Ascending aorta (tissue), 2 donors: ENCODE results near the gene FABP3. TPM values are rescaled to one million over a fixed set of nuclear protein-coding genes. Genes with fewer than 3 reads are reported as not detected.
A peak's percentile ranks its signal among the peaks of the same experiment; 100 is the strongest.

Experiments used
- DNase-seq, 2 donors: peaks; one replicate each; pipeline ENCODE4 v3.0.0-alpha.2; 2019; ENCODE audit warnings: low spot score in 2 of 2
- H3K27ac ChIP-seq, 2 donors: fragments of 200-600 bp; sonication (generic); one replicate each; pipeline ENCODE4 v1.5.1; 2016 to 2017; ENCODE audit warnings: mild to moderate bottlenecking in 1 of 2
- H3K27me3 ChIP-seq: fragments of 200-600 bp; sonication (generic); one replicate; pipeline ENCODE4 v1.5.1; 2017
- H3K36me3 ChIP-seq, 2 donors: fragments of 200-600 bp; sonication (generic); one replicate each; pipeline ENCODE4 v1.5.1; 2016
- H3K4me1 ChIP-seq, 2 donors: fragments of 200-600 bp; sonication (generic); one replicate each; pipeline ENCODE4 v1.5.1; 2016 to 2017; ENCODE audit warnings: mild to moderate bottlenecking in 1 of 2
- H3K4me3 ChIP-seq, 2 donors: fragments of 200-600 bp; sonication (generic); one replicate each; pipeline ENCODE4 v1.5.1; 2016 to 2017; ENCODE audit warnings: mild to moderate bottlenecking in 1 of 2
- H3K9me3 ChIP-seq, 2 donors: fragments of 200-600 bp; sonication (generic); one replicate each; pipeline ENCODE4 v1.5.1; 2016
- intact Hi-C: fragments of 100-400 bp; cut with DNase I; formaldehyde crosslinking; loops from one replicate; pipeline ENCODE4 v1.15.1; 2023
- total RNA-seq: library from RNA; depleted of rRNA; stranded (reverse); fragments of >200 nt; gene quantifications from one replicate; pipeline ENCODE4 v1.1.0, GENCODE V29; 2016
- TF ChIP-seq, protein P1 (sequence below), 3 experiments: fragments of 200-600 bp in 2 of 3; fragments of 450-650 bp in 1 of 3; sonication (generic) in 2 of 3; IDR thresholded peaks; one replicate each; pipeline ENCODE4 v1.5.1; 2016 to 2019; ENCODE audit warnings: antibody characterized with exemption in 3 of 3, mild to moderate bottlenecking in 1 of 3, moderate library complexity in 1 of 3

FABP3 gene
- total RNA-seq, 1 donor from 2014 or later = 24.2 TPM

DNA sequence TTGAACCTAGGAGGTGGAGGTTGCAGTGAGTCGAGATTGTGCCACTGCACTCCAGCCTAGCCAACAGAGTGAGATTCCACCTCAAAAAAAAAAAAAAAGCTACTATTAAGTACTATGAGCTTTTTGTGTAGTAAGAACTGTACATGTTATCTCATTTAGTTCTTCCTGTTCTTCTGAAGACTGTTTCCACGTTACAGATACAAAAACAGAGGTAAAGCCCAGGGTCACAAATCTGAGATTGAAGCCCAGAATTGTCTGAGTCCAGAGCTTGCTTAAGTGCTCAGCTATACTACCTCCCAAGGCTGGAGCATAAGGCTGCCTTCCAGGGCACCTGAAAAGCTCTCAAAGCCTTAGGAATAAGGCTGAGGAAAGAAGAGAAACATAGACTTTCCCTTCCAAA, 2.9 kb downstream of the FABP3 start:
- no peaks in the 10 kb centered on the region for H3K9me3 ChIP-seq
- no peak overlapping the region for H3K4me3 ChIP-seq
- no peak for DNase-seq
- intact Hi-C loops = no loop called here
- TF ChIP-seq, protein P1, sequence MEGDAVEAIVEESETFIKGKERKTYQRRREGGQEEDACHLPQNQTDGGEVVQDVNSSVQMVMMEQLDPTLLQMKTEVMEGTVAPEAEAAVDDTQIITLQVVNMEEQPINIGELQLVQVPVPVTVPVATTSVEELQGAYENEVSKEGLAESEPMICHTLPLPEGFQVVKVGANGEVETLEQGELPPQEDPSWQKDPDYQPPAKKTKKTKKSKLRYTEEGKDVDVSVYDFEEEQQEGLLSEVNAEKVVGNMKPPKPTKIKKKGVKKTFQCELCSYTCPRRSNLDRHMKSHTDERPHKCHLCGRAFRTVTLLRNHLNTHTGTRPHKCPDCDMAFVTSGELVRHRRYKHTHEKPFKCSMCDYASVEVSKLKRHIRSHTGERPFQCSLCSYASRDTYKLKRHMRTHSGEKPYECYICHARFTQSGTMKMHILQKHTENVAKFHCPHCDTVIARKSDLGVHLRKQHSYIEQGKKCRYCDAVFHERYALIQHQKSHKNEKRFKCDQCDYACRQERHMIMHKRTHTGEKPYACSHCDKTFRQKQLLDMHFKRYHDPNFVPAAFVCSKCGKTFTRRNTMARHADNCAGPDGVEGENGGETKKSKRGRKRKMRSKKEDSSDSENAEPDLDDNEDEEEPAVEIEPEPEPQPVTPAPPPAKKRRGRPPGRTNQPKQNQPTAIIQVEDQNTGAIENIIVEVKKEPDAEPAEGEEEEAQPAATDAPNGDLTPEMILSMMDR (IDR thresholded peaks at IDR 0.05) = no peak
- H3K27me3 ChIP-seq = no peaks in the 10 kb centered on the region
- H3K27ac ChIP-seq = peak overlapping the region; percentile 60 to 95
- peaks cover 13 to 46% of the 10 kb centered on the region in 2 donors for H3K4me1 ChIP-seq
- peaks cover 21 to 24% of the 10 kb centered on the region in 2 donors for H3K36me3 ChIP-seq

DNA sequence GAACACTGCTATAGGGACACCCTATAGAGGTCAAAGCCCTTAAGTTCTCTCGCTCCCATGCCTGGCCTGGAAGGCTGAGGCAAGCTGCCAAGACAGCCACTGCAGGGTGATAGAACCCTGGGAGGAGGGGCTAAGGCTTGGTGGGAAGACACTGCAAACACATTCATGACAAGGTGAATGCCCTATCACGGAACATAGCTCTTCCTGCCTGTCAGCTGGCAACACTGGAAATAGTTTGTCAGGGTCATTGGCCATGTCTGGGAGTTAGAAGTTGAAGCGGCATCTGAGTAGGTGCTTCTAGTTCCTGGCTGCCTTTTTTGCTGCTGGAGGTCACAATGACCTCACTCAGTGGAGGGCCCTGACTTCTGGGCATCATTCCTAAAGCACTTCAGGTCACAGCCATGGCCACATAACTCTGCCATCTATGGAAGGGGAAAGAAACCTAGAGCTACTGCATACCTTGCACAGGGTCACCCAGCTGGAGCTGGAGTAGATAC, 4.2 kb downstream of the FABP3 start:
- no peak for DNase-seq
- TF ChIP-seq, protein P1 (IDR thresholded peaks at IDR 0.05) = no peak
- no peaks in the 10 kb centered on the region for H3K27me3 ChIP-seq
- no peaks in the 10 kb centered on the region for H3K9me3 ChIP-seq
- peaks cover 33 to 37% of the 10 kb centered on the region in 2 donors for H3K36me3 ChIP-seq
- H3K27ac ChIP-seq = peak overlapping the region; percentile 60 to 95
- H3K4me1 ChIP-seq = peaks cover 4 to 33% of the 10 kb centered on the region in 2 donors
- intact Hi-C loops = no loop called here
- no peak overlapping the region for H3K4me3 ChIP-seq

DNA sequence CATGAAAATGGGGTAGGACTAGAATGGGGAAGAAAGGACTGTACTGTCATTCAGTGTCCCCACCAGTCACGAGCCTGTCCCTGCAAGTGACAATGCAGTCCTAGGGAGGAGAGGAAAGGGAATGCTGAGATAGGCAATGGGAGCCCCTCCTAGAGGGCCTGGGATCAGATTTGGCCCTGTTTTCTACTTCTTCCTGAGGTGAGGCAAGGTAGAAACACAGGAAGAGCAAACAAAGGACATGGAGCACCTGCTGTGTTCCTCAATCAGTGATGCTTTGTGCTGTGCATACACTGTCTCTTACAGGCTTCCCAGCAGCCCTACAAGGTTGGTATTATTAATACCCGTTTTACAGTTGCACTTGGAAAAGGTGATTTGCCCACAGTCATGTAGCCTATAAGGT, 6.1 kb downstream of the FABP3 start:
- Histone ChIP-seq H3K27me3 (no peaks in the 10 kb centered on the region), H3K36me3 (peaks cover 36 to 51% of the 10 kb centered on the region in 2 donors), H3K9me3 (no peaks in the 10 kb centered on the region), H3K4me3 (no peak overlapping the region), H3K4me1 (peaks cover 4 to 23% of the 10 kb centered on the region in 2 donors), H3K27ac (no peak overlapping the region)
- DNase-seq = no peak
- intact Hi-C loops = no loop called here
- TF ChIP-seq, protein P1 (IDR thresholded peaks at IDR 0.05) = no peak

DNA sequence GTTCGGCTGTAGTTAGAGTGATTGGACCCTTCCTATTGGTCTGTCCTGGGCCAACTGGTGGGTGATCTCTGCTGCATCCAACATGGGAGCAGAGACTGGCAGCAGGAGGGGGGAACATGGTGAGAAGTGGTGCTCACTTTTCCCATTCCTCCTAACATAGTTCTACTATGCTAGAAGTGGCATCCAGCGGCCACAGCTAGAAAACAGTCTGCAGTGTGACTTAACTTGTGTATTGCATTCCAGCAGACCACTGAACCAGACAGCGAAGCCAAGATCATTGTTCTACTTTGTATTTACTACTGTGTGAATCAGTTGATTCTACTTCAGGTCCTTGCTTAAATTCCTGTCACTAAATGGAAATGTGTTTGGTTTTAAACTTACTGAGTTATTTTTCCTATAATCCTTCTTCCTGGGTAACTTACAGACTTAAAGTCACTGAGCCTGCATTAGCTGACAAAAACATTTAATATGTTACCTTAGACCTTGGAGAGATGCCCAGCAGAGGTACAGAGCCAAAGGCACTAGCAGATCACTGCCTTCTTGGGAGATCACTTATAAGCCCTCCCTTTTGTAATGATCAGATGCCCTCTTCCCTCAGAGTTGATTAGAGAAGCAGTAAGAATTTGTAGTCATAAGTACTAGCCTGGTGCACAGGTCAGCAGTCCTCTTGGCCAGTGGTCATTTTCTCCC, 8.2 kb downstream of the FABP3 start:
- Histone ChIP-seq H3K9me3 (no peaks in the 10 kb centered on the region), H3K27ac (no peak overlapping the region), H3K4me1 (peaks cover 4 to 10% of the 10 kb centered on the region in 2 donors), H3K4me3 (no peak overlapping the region), H3K27me3 (no peaks in the 10 kb centered on the region), H3K36me3 (peaks cover 44 to 65% of the 10 kb centered on the region in 2 donors)
- intact Hi-C loops = no loop called here
- DNase-seq = no peak
- TF ChIP-seq, protein P1 (IDR thresholded peaks at IDR 0.05) = no peak

DNA sequence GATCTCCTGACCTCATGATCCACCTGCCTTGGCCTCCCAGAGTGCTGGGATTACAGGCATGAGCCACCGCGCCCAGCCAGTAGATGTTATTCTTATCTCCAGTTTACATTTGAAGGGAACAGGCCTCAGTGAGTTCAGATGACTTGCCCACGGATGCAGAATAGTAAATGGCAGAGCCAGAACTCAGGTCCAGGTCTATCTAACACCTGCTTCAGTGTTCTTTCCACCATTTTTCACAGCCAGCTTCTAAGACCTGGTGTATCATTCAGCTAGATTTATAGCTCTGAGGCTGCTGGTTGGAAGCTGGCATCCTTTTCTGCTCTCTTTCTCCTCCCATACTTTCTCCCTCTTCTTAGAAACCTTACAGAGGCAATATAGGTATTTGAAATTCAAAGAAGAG, 10.8 kb downstream of the FABP3 start:
- intact Hi-C loops = no loop called here

More for the DNA sequence above, 10.8 kb downstream of the FABP3 start:
- DNase-seq = no peak
- Histone ChIP-seq H3K27me3 (no peaks in the 10 kb centered on the region), H3K27ac (no peak overlapping the region), H3K4me1 (no peaks in the 10 kb centered on the region), H3K9me3 (no peaks in the 10 kb centered on the region), H3K36me3 (peaks cover 38 to 59% of the 10 kb centered on the region in 2 donors), H3K4me3 (no peak overlapping the region)
- TF ChIP-seq, protein P1 (IDR thresholded peaks at IDR 0.05) = no peak
